Putamen (tissue), 1 donor: Measurements from ENCODE around the gene CD58.

Source experiments
- DNase-seq: peaks from one replicate; pipeline ENCODE4 v3.0.0-alpha.2; 2016; ENCODE audit warnings: low spot score

The CD58 gene

DNA sequence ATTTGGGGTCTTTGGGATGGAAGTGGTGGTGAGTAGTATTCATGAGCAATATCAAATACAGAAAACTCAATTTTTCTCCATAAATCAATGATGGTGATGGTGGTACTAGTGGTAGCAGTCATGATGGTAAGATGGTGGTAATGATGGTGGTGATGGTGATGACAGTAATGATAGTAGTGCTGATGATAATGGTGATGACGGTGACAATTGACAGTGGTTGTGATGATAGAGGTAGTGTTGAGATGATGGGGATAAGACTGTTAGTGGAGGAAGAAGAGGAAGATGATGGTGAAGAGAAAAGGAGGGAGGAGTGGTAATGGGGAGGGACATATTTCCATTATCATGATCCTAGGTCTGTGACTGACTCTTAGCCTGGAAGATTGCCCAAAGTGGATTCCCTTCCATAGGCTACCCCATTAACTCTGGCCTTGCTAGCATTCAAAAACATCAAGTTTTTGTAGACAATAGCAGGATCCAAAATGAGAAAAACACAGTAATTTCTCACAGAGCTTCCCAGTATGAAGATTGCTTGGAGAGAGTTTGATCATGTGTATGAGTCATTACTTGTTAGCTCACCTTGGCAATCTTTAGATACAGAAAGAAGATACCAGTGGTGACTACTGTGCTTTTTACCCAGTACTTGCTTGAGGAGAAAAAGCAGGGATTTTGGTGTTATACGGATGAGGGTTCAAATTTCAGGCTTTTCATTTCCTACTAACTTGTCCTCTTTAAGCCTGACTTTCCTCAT lies 103.8 kb downstream of the CD58 start:
- no peak for DNase-seq

GRCh38 chr1:116465845-116466685 lies 104.8 kb downstream of the CD58 start:
- no peak for DNase-seq

DNA sequence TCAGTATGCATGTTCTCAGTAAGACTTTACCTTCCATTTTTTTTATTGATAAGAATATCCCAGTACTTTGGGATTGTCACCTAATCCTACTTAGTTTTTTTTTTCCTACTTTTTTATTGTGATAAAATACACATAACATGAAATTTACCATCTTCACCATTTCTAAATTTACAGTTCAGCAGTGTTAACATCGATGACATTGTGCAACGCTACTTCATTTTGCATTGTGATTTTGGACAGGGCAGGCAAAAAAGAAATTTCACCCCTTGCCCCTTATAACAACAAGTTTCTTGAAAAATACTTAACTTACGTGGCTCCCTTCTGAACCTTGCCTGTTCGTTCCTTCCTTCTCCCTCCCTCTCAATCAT lies 105.4 kb downstream of the CD58 start:
- DNase-seq, result no peak
